Right atrium auricular region (tissue), 2 donors: ENCODE results near the gene HELZ2. TPM values are rescaled to one million over a fixed set of nuclear protein-coding genes. Genes with fewer than 3 reads are reported as not detected.

Experiments
- DNase-seq: peaks from one replicate; pipeline ENCODE4 v3.0.0-alpha.2; 2019; ENCODE audit warnings: low spot score
- H3K27ac ChIP-seq, 2 donors: fragments of 200-600 bp; sonication (generic); 1 replicate in 1 of 2; 2 replicates in 1 of 2; pipeline ENCODE4 v1.5.1; 2016 to 2019
- H3K27me3 ChIP-seq, 2 donors: fragments of 200-600 bp; sonication (generic); one replicate each; pipeline versions ENCODE4 v1.5.1 to v1.6.0; 2017 to 2019
- H3K36me3 ChIP-seq: fragments of 200-600 bp; sonication (generic); one replicate; pipeline ENCODE4 v1.5.1; 2016
- H3K4me1 ChIP-seq, 2 donors: fragments of 200-600 bp; sonication (generic); one replicate each; pipeline versions ENCODE4 v1.5.1 to v1.6.0; 2017 to 2019
- H3K4me3 ChIP-seq, 2 donors: fragments of 200-600 bp; sonication (generic); 1 replicate in 1 of 2; 2 replicates in 1 of 2; pipeline ENCODE4 v1.5.1; 2017 to 2019; ENCODE audit warnings: mild to moderate bottlenecking in 1 of 2, moderate library complexity in 1 of 2
- H3K9me3 ChIP-seq, 2 donors: fragments of 200-600 bp; sonication (generic); one replicate each; pipeline ENCODE4 v1.5.1; 2019
- total RNA-seq, 2 donors: library from RNA; depleted of rRNA; stranded (reverse); fragments of >200 nt; gene quantifications; one replicate each; pipeline ENCODE4 v1.1.0, GENCODE V29; 2016
- TF ChIP-seq, protein P1 (sequence below), 2 donors: fragments of 200-600 bp; sonication (generic); IDR thresholded peaks; one replicate each; pipeline ENCODE4 v1.5.1; 2019; ENCODE audit warnings: antibody characterized with exemption in 2 of 2

Gene HELZ2
- total RNA-seq, 2 donors from 2014 or later = 12.5 to 21.5 TPM

DNA sequence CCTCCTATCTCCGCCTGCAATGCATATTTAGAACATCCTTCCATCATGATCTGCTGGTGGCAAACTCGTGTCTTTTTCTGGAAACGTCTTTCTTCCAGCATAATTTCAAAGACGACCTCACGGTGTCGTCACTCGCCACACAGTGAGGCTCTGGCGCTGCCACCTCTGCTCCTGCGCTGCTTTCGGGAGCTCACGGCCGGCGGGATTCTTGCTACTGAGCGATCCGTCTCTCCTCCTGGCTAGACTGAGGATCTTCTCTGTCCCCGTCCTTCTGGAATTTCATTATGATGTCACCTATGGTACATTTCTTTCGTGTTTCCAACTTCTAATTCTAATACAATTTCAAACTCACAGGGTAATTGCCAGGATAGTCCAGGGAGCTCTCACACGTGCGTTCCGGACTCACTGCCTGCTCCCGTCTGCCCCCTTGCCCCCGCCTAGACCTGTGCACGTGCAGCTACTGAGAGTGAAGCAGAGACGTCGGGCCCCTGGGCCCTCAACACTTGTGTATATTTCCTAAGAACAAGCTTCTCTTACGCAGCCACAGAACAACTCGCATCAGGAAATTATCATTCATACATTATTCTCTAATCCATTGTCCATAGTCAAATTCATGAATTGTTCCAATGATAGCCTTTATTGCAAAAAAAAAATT is 25.5 kb upstream of the HELZ2 start:
- Histone ChIP-seq H3K36me3 (peaks cover 49% of the 10 kb centered on the region), H3K9me3 (no peaks in the 10 kb centered on the region), H3K27me3 (no peaks in the 10 kb centered on the region), H3K27ac (no peak overlapping the region), H3K4me1 (no peaks in the 10 kb centered on the region), H3K4me3 (no peak overlapping the region)
- TF ChIP-seq, protein P1, sequence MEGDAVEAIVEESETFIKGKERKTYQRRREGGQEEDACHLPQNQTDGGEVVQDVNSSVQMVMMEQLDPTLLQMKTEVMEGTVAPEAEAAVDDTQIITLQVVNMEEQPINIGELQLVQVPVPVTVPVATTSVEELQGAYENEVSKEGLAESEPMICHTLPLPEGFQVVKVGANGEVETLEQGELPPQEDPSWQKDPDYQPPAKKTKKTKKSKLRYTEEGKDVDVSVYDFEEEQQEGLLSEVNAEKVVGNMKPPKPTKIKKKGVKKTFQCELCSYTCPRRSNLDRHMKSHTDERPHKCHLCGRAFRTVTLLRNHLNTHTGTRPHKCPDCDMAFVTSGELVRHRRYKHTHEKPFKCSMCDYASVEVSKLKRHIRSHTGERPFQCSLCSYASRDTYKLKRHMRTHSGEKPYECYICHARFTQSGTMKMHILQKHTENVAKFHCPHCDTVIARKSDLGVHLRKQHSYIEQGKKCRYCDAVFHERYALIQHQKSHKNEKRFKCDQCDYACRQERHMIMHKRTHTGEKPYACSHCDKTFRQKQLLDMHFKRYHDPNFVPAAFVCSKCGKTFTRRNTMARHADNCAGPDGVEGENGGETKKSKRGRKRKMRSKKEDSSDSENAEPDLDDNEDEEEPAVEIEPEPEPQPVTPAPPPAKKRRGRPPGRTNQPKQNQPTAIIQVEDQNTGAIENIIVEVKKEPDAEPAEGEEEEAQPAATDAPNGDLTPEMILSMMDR (IDR thresholded peaks at IDR 0.05) = no peak
- DNase-seq = no peak

DNA sequence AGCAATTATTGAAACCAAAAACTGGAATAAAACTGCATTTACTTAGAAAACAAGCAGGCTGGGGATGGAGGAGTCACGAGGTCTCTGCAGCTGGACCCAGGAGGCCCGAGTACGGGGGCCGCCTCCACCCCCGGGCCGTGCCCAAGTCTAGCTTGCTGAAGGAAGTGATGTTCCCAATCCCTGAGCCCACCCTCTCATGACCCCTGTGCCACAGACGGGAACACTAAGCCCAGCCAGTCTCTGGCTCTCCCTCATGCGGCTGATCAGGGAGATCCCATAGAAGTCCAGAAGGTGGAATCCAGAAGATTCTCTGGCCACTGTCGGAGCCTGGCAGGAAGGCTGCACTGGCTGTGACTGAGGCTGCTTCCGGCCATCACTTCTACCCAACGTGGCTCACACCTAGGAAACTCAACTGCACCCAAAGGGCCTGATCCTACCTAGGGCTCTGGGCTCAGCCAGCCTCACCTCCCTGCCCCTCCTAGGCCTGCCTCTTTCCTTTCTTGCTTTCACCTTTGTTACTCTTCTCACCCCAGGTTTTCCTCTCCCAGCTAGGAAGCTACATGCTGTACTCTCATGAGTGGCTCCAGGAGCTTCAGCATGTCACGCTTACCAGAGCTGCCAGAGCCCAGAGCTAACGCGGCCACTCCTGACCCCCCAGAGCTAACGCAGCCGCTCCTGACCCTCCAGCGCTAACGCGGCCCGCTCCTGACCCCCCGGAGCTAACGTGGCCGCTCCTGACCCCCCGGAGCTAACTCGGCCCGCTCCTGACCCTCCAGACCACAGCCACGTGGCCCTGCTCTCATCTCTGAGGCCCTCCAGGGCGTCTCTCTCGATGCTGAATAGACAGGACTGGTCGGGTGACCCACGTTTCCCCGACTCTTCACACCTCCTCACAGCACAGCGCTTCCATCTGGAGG is 24.7 kb upstream of the HELZ2 start:
- DNase-seq = no peak
- Histone ChIP-seq H3K9me3 (no peaks in the 10 kb centered on the region), H3K4me1 (no peaks in the 10 kb centered on the region), H3K27me3 (no peaks in the 10 kb centered on the region), H3K36me3 (peaks cover 49% of the 10 kb centered on the region), H3K27ac (no peak overlapping the region), H3K4me3 (no peak overlapping the region)
- TF ChIP-seq, protein P1 (IDR thresholded peaks at IDR 0.05) = no peak

DNA sequence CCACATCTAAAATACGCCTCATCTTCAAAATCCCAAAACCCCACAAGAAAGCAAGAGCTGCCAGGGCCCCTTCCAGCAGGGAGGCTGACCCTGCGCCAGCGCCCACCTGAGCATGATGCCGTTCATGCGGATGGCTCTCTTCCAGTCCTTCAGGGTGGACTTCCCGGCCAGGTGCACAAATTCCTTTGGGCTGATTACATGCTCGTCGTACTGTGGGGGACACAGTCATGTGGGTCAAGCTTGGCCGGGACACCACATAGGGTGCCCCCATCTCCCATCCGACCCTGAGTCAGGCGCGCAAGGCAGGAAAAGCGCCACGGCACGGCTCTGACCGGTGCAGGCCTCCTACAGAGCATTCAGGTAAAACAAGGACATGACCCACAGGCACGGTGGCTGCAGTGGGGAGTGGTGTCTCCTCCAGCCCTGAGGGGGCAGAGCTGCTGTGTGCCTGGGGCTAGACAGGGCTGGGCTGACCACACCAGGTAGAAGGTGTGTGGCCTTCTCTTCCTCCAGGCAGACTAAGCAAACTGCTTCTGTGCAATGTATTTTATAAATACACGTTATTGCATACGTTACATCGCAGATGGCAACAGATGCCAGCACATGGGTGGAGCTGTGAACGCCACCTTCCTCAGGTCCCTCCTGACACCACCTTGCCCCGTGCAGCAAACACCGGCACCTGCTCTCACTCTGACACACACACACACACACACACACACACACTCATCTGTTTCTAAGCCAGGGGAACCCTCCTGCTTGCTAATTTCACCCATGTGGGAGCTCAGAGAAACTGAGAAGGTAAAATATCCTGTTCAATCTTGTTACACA is 23.8 kb upstream of the HELZ2 start:
- Histone ChIP-seq H3K27ac (no peak overlapping the region), H3K36me3 (peaks cover 49% of the 10 kb centered on the region), H3K4me1 (no peaks in the 10 kb centered on the region), H3K9me3 (no peaks in the 10 kb centered on the region), H3K27me3 (no peaks in the 10 kb centered on the region), H3K4me3 (no peak overlapping the region)
- TF ChIP-seq, protein P1 (IDR thresholded peaks at IDR 0.05) = no peak
- no peak for DNase-seq

DNA sequence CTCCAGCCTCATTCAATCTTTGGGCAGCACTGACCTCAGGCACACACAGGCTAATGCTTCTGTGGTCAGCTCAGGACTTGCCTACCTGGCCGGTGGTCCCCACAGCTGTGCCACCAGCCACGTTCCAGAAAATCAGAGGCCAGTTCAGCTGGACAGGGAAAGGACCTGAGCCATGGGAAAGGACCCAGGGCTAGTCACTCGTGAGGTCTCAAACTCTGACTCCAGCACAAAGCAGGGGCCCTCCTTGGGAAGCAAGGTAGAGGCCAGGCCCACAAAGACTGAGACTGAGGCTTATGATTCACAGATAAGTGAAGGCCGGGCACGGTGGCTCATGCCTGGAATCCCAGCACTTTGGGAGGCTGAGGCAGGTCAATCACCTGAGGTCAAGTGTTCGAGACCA is 22.4 kb upstream of the HELZ2 start:
- H3K4me1 ChIP-seq = no peaks in the 10 kb centered on the region
- no peak for DNase-seq
- no peak overlapping the region for H3K4me3 ChIP-seq
- H3K27me3 ChIP-seq = no peaks in the 10 kb centered on the region
- H3K36me3 ChIP-seq = peaks cover 51% of the 10 kb centered on the region
- TF ChIP-seq, protein P1 (IDR thresholded peaks at IDR 0.05) = no peak
- no peaks in the 10 kb centered on the region for H3K9me3 ChIP-seq
- no peak overlapping the region for H3K27ac ChIP-seq

DNA sequence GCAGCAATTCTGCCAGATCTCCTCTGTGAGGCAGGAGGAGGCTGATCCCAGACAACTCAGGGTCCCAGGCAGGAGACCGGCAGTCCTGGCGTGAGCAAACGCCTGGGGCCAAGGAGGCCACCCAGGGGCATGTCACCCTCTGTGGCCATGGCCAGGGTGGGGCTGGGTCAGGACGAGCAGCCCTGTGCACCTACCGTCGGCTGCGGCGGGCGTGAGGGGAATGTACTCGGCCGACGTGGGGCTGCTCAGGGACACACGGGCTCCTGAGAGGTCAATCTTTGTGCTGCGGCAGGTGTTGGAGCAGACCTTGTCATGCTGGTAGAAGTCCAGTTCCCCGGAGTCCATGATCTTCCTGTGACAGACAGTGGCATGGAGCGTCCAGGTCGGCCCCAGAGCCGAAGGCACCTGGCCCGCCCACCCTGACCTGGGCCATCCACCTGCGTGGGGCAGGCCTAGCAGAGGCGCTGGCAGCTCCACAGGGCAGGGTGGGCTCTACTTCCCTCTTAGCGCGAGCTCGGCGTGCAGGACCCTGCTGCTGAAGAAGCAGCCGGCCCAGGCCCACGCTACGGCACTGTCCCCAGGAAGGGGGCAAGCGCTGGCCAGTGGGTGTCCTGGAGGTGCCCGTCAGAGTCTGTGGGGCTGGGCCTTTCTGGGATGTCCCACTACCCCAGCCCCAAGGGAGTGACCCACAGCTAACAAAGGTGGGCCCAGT is 21.5 kb upstream of the HELZ2 start:
- Histone ChIP-seq H3K27me3 (no peaks in the 10 kb centered on the region), H3K4me1 (no peaks in the 10 kb centered on the region), H3K9me3 (no peaks in the 10 kb centered on the region), H3K4me3 (no peak overlapping the region), H3K27ac (no peak overlapping the region), H3K36me3 (peaks cover 51% of the 10 kb centered on the region)
- no peak for DNase-seq
- TF ChIP-seq, protein P1 (IDR thresholded peaks at IDR 0.05) = no peak
